ENCODE data around the gene PDE9A. TPM values are rescaled to one million over a fixed set of nuclear protein-coding genes. Genes with fewer than 3 reads are reported as not detected.

PDE9A gene
- total RNA-seq, 1 donor from 2014 or later: 1.6 TPM

DNA sequence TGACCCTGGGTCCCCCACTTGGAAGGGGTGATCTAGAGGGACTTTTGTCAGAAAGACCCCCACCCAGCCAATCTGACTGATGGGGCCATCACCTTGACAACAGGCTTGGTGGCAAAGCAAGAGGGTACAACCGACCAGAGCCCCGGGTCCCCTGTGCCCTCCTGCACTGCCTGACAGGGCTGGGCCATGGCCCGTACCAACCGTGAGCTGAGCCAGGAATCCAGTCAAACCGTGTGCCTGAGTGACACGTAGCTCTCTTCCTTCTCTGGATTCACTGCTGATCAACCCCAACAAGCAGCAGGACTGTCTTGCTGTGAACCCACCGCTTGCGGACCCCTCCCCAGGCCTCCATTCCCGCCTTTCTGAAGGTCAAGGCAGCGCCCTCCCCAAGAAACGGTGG lies 27.0 kb downstream of the PDE9A start:
- no peaks in the 10 kb centered on the region for H3K36me3 ChIP-seq (ENCODE audit: control insufficient read depth, insufficient read depth, low read length)
- DNase-seq (ENCODE audit: low read depth): no peak
- TF ChIP-seq, protein P1, sequence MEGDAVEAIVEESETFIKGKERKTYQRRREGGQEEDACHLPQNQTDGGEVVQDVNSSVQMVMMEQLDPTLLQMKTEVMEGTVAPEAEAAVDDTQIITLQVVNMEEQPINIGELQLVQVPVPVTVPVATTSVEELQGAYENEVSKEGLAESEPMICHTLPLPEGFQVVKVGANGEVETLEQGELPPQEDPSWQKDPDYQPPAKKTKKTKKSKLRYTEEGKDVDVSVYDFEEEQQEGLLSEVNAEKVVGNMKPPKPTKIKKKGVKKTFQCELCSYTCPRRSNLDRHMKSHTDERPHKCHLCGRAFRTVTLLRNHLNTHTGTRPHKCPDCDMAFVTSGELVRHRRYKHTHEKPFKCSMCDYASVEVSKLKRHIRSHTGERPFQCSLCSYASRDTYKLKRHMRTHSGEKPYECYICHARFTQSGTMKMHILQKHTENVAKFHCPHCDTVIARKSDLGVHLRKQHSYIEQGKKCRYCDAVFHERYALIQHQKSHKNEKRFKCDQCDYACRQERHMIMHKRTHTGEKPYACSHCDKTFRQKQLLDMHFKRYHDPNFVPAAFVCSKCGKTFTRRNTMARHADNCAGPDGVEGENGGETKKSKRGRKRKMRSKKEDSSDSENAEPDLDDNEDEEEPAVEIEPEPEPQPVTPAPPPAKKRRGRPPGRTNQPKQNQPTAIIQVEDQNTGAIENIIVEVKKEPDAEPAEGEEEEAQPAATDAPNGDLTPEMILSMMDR (IDR thresholded peaks at IDR 0.05; ENCODE audit: insufficient read depth, low read length, severe bottlenecking): no peak
- FAIRE-seq: no peak
- H3K27me3 ChIP-seq (ENCODE audit: control insufficient read depth, insufficient read depth, low read length): peaks cover 12% of the 10 kb centered on the region
- H3K4me3 ChIP-seq (ENCODE audit: low read depth, low read length): no peak overlapping the region

DNA sequence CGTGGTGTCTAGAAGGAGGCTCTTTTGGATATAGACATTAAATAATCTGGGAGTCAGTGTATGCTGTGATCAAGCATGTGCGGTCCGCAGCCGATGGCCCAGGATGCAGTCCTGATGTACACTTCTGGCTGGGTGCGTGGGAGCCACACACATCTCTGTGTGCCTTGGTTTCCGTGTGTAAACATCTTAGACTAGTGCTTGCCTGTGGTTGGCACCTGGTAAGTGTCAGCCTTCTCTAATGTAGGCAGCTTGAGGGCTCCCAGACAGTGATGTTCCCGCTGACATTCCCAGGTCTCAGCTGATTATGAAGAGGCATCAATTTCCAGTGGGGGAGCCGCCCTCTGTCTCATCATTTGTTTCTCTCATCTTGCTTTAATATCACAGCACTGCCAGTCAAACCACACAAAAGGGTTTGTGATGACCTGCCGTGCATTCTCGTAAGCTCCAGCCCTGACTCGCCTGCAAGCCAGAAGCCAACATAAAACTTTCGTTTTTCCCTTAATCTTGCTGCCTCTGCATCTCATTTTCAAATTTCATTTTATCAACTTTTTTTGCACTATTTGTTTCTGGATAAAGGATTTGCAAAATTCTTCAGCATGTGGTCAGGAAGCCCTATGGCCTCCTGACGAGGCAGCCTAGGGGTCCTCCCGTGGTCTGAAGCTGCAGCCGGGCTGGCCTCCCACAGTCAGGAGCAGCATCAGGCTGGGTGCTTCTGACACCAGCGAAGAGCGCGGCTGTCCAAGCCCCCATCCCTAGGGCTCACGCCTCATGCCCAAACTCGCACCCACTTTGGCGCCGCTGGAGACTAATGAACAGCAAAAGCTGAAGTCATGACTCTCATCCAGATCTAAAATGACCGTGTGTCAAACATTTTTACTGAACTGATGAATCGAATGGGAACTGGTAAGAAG lies 28.1 kb downstream of the PDE9A start:
- H3K4me3 ChIP-seq (ENCODE audit: low read depth, low read length): no peak overlapping the region
- TF ChIP-seq, protein P1 (IDR thresholded peaks at IDR 0.05; ENCODE audit: insufficient read depth, low read length, severe bottlenecking): no peak
- no peaks in the 10 kb centered on the region for H3K36me3 ChIP-seq (ENCODE audit: control insufficient read depth, insufficient read depth, low read length)
- peaks cover 12% of the 10 kb centered on the region for H3K27me3 ChIP-seq (ENCODE audit: control insufficient read depth, insufficient read depth, low read length)
- FAIRE-seq (no peak), DNase-seq (ENCODE audit: low read depth) (no peak)

DNA sequence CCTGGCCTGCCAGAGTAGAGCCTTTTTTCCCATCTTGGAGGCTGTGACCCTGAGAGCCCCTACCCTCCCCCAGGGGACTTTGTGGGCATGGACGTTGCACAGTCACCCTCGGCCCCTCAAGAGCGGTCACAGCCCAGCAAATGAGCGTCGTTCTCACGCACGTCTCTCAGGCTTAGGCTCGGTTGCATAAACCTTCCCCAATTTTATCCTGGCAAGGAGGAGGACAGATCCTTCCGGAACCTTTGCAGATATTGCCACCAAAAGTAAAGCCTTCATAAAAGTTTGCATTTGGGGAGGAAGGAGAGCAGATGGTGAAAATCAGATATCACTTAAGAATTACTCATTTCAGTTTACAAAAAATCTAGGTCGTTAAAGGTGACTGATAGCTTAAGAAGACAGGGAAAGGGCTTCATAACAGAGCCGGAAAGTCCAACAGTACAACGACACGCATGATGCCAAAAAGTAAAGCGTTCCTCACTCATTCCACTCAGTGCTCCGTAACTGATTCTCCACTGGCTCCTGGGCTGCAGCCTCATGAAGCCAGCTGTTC lies 29.3 kb downstream of the PDE9A start:
- peaks cover 11% of the 10 kb centered on the region for H3K27me3 ChIP-seq (ENCODE audit: control insufficient read depth, insufficient read depth, low read length)
- no peak overlapping the region for H3K4me3 ChIP-seq (ENCODE audit: low read depth, low read length)
- DNase-seq (ENCODE audit: low read depth) (no peak), FAIRE-seq (no peak)
- TF ChIP-seq, protein P1 (IDR thresholded peaks at IDR 0.05; ENCODE audit: insufficient read depth, low read length, severe bottlenecking): no peak
- H3K36me3 ChIP-seq (ENCODE audit: control insufficient read depth, insufficient read depth, low read length): no peaks in the 10 kb centered on the region

DNA sequence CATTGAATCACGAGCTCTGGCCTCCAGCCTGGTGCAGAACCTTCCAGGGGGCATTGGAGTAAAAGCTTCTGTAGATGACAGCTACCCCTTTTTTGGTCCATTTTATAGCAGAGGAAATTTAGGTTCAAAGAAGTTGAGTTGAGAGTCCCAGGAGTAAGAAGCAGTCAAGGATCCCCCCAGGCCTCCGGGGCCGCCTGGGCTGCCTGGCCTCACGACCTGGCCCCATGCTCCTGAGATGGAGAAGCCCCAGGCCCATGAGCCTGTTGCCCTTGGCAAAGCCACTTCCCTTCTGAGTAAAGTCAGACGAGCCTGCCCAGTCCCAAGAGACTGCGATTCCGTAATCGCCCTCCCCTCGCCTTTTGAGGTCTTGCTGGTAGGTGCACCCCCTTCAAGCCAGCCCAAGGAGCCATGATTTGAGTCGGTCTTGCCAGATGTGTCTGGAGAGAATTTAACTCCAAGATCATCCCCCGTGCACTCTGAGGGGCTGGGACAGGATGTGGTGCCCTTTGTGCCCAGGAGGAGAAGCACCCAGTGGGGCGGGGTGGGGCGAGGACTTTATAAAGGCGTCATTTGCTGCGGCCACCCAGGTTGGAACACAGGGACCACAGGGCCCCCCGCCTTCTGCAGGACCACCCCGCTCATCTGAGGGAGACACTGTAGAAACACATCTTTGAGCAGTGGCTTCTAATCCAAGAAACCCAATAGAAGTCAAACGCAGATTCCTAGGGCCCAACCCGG lies 30.1 kb downstream of the PDE9A start:
- no peak for DNase-seq (ENCODE audit: low read depth)
- no peak for FAIRE-seq
- peaks cover 9% of the 10 kb centered on the region for H3K27me3 ChIP-seq (ENCODE audit: control insufficient read depth, insufficient read depth, low read length)
- no peaks in the 10 kb centered on the region for H3K36me3 ChIP-seq (ENCODE audit: control insufficient read depth, insufficient read depth, low read length)
- TF ChIP-seq, protein P1 (IDR thresholded peaks at IDR 0.05; ENCODE audit: insufficient read depth, low read length, severe bottlenecking): no peak
- H3K4me3 ChIP-seq (ENCODE audit: low read depth, low read length): no peak overlapping the region

DNA sequence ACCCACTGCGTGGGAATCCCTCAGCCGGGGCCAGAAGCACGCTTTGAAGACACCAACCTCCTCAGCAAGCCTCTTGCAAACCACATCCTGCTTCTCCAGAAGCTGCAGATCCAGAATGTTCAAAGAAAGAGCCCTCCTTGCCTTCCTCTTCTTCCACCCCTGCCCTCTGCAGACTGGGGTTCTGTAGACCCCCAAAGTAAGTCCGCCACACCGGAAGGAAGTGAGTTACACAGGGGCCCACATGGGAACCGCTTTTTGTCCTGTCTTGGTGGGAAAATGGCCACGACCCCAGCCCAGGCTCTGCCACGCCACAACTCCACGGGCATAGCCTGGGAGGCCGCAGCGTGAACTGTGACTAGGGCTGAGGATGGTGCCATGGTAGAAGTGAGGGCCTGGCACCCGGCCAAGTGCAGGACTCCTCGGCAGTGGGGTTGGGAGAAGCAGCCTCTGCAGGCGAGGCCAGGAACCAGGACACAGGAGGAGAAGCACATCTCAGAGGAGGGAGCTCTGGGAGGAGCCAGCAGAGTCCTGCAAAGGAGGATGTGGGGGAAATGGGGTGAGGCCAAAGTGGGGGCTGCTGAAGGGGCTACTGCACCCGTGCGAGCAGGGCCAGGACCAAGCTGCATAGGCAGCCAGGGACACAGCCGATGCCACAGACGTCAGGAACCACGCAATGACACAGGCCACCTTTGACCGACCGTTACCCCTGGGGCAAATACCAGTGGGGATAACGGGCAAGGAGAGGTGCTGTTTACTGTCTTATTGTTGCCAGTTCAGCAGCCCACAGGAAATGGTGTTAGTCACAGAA lies 30.9 kb downstream of the PDE9A start:
- Histone ChIP-seq H3K36me3 (ENCODE audit: control insufficient read depth, insufficient read depth, low read length) (no peaks in the 10 kb centered on the region), H3K4me3 (ENCODE audit: low read depth, low read length) (no peak overlapping the region), H3K27me3 (ENCODE audit: control insufficient read depth, insufficient read depth, low read length) (peaks cover 4% of the 10 kb centered on the region)
- no peak for FAIRE-seq
- DNase-seq (ENCODE audit: low read depth): no peak
- TF ChIP-seq, protein P1 (IDR thresholded peaks at IDR 0.05; ENCODE audit: insufficient read depth, low read length, severe bottlenecking): no peak
